Esophagus (tissue), 2 donors: Measurements from ENCODE around the gene XRN2. TPM values are rescaled to one million over a fixed set of nuclear protein-coding genes. Genes with fewer than 3 reads are reported as not detected.

Experiments
- H3K27ac ChIP-seq, 2 donors: one replicate each; pipeline ENCODE4 v1.5.1; 2013; ENCODE audit warnings: low read depth in 2 of 2, mild to moderate bottlenecking in 2 of 2, inconsistent platforms in 1 of 2, low read length in 1 of 2, moderate library complexity in 1 of 2
- H3K27me3 ChIP-seq, 2 donors: one replicate each; pipeline ENCODE4 v1.6.1; 2013; ENCODE audit warnings: low read length in 2 of 2, control low read depth in 1 of 2, mild to moderate bottlenecking in 1 of 2; ENCODE audit not compliant: insufficient read depth in 2 of 2, control insufficient read depth in 1 of 2
- H3K36me3 ChIP-seq, 2 donors: one replicate each; pipeline ENCODE4 v1.6.1; 2013; ENCODE audit warnings: low read length in 1 of 2; ENCODE audit not compliant: control insufficient read depth in 2 of 2, insufficient read depth in 2 of 2
- H3K4me1 ChIP-seq, 2 donors: one replicate each; pipeline ENCODE4 v1.6.1; 2013; ENCODE audit warnings: low read length in 1 of 2; ENCODE audit not compliant: control insufficient read depth in 2 of 2, insufficient read depth in 2 of 2
- H3K4me3 ChIP-seq, 2 donors: one replicate each; pipeline ENCODE4 v1.5.1; 2013; ENCODE audit warnings: low read length in 2 of 2, mild to moderate bottlenecking in 2 of 2, low read depth in 1 of 2, moderate library complexity in 1 of 2
- H3K9me3 ChIP-seq, 2 donors: one replicate each; pipeline ENCODE4 v1.6.1; 2013; ENCODE audit warnings: mild to moderate bottlenecking in 2 of 2, low read depth in 1 of 2, low read length in 1 of 2, moderate library complexity in 1 of 2; ENCODE audit not compliant: control insufficient read depth in 2 of 2, insufficient read depth in 1 of 2
- WGBS, 2 donors: extraction: QIAGEN DNeasy Blood & Tissue Kit; methylation state at CpG; one replicate each; pipeline ENCODE4 v1.1.7; 2013; 5-methylcytosine and 5-hydroxymethylcytosine counted together
- polyA plus RNA-seq, 2 donors: library from polyadenylated mRNA; stranded (reverse); fragments of 200-250 nt; gene quantifications; one replicate each; pipeline ENCODE4 v1.2.3, GENCODE V29; 2013
- donor health status: healthy with polysubstance abuse.
- donor health status: Bipolar disorder and iron deficiency.

The XRN2 gene
- polyA plus RNA-seq, 2 donors, result 5.2 to 20.1 TPM

- peaks cover 0 to 2% of the 10 kb centered on the region in 2 donors for H3K36me3 ChIP-seq
- H3K27ac ChIP-seq, result no peak overlapping the region
- H3K4me1 ChIP-seq, result no peaks in the 10 kb centered on the region
- no peak overlapping the region for H3K4me3 ChIP-seq
- no peaks in the 10 kb centered on the region for H3K9me3 ChIP-seq
- H3K27me3 ChIP-seq, result no peaks in the 10 kb centered on the region
- 86 to 92% methylated on average over 3 of the region's 3 CpGs for WGBS, 2 donors
These were observed 38.0 kb downstream of the XRN2 start for GRCh38 chr20:21340991-21341697.

- Histone ChIP-seq H3K4me3 (no peak overlapping the region), H3K27ac (no peak overlapping the region), H3K4me1 (no peaks in the 10 kb centered on the region), H3K9me3 (no peaks in the 10 kb centered on the region), H3K36me3 (peaks cover 0 to 2% of the 10 kb centered on the region in 2 donors), H3K27me3 (no peaks in the 10 kb centered on the region)
- 65 to 66% methylated on average over 4 of the region's 4 CpGs for WGBS, 2 donors
These were observed 39.7 kb downstream of the XRN2 start for GRCh38 chr20:21342656-21343345.

- Histone ChIP-seq H3K27ac (no peak overlapping the region), H3K36me3 (peaks cover 0 to 2% of the 10 kb centered on the region in 2 donors), H3K9me3 (no peaks in the 10 kb centered on the region), H3K27me3 (no peaks in the 10 kb centered on the region), H3K4me3 (no peak overlapping the region), H3K4me1 (no peaks in the 10 kb centered on the region)
- WGBS, 2 donors, result 86 to 93% methylated on average over 5 of the region's 5 CpGs
These were observed 41.2 kb downstream of the XRN2 start for GRCh38 chr20:21344206-21344900.

- H3K4me3 ChIP-seq, result no peak overlapping the region
- H3K27me3 ChIP-seq, result no peaks in the 10 kb centered on the region
- H3K4me1 ChIP-seq, result no peaks in the 10 kb centered on the region
- no peaks in the 10 kb centered on the region for H3K9me3 ChIP-seq
- H3K36me3 ChIP-seq, result no peaks in the 10 kb centered on the region
- 76 to 79% methylated on average over 1 of the region's 1 CpG for WGBS, 2 donors
- H3K27ac ChIP-seq, result no peak overlapping the region
These were observed 41.8 kb downstream of the XRN2 start for GRCh38 chr20:21344961-21345360.

GRCh38 chr20:21352703-21353102 lies 49.6 kb downstream of the XRN2 start:
- Histone ChIP-seq H3K9me3 (no peaks in the 10 kb centered on the region), H3K27ac (no peak overlapping the region), H3K36me3 (no peaks in the 10 kb centered on the region), H3K27me3 (no peaks in the 10 kb centered on the region), H3K4me3 (no peak overlapping the region), H3K4me1 (no peaks in the 10 kb centered on the region)

GRCh38 chr20:21353236-21353635 lies 50.1 kb downstream of the XRN2 start:
- Histone ChIP-seq H3K36me3 (no peaks in the 10 kb centered on the region), H3K9me3 (no peaks in the 10 kb centered on the region), H3K4me1 (no peaks in the 10 kb centered on the region), H3K4me3 (no peak overlapping the region), H3K27me3 (no peaks in the 10 kb centered on the region), H3K27ac (no peak overlapping the region)
- WGBS, 2 donors, result 97 to 100% methylated on average over 1 of the region's 1 CpG

GRCh38 chr20:21355981-21356380 lies 52.9 kb downstream of the XRN2 start:
- WGBS, 2 donors, result 49 to 97% methylated on average over 1 of the region's 1 CpG
- H3K27me3 ChIP-seq, result no peaks in the 10 kb centered on the region
- H3K9me3 ChIP-seq, result no peaks in the 10 kb centered on the region
- H3K36me3 ChIP-seq, result peaks cover 0 to 3% of the 10 kb centered on the region in 2 donors
- H3K27ac ChIP-seq, result no peak overlapping the region
- H3K4me1 ChIP-seq, result no peaks in the 10 kb centered on the region
- no peak overlapping the region for H3K4me3 ChIP-seq

- Histone ChIP-seq H3K27me3 (no peaks in the 10 kb centered on the region), H3K9me3 (no peaks in the 10 kb centered on the region), H3K4me1 (no peaks in the 10 kb centered on the region), H3K27ac (no peak overlapping the region), H3K36me3 (peaks cover 0 to 3% of the 10 kb centered on the region in 2 donors), H3K4me3 (no peak overlapping the region)
These were observed 53.3 kb downstream of the XRN2 start for GRCh38 chr20:21356386-21356785.

GRCh38 chr20:21357844-21358243 lies 54.7 kb downstream of the XRN2 start:
- WGBS, 2 donors, result 50 to 63% methylated on average over 1 of the region's 1 CpG
- H3K36me3 ChIP-seq, result peaks cover under 1 to 4% of the 10 kb centered on the region in 2 donors

More at GRCh38 chr20:21357844-21358243, 54.7 kb downstream of the XRN2 start:
- no peaks in the 10 kb centered on the region for H3K27me3 ChIP-seq
- no peak overlapping the region for H3K4me3 ChIP-seq
- H3K9me3 ChIP-seq, result no peaks in the 10 kb centered on the region
- H3K27ac ChIP-seq, result no peak overlapping the region
- H3K4me1 ChIP-seq, result no peaks in the 10 kb centered on the region
